Medulla oblongata (tissue), 1 donor: ENCODE measurements around the gene CDCA7.
"Not testable (repeated sequence)": the region's sequence is repeated elsewhere in the genome, so short reads cannot be mapped to it uniquely, and the experiment has no call there.

Source experiments
- DNase-seq: peaks from one replicate; pipeline ENCODE4 v3.0.0-alpha.2; 2015; ENCODE audit errors: extremely low spot score

Gene CDCA7

GRCh38 chr2:173402405-173402974 is 47.8 kb downstream of the CDCA7 start:
- peak; percentile 91 for DNase-seq

- DNase-seq, result no peak
Measured at GRCh38 chr2:173404841-173405750, 50.4 kb downstream of the CDCA7 start.

GRCh38 chr2:173407176-173407575 is 52.5 kb downstream of the CDCA7 start:
- DNase-seq, result no peak

- no peak for DNase-seq
Measured at GRCh38 chr2:173407646-173408045, 53.0 kb downstream of the CDCA7 start.

GRCh38 chr2:173410579-173410978 is 55.9 kb downstream of the CDCA7 start:
- DNase-seq, result no peak

GRCh38 chr2:173412628-173413027 is 58.0 kb downstream of the CDCA7 start:
- DNase-seq, result no peak

GRCh38 chr2:173414823-173415322 is 60.2 kb downstream of the CDCA7 start:
- no peak for DNase-seq

GRCh38 chr2:173415431-173416381 is 61.0 kb downstream of the CDCA7 start:
- DNase-seq, result no peak

GRCh38 chr2:173416415-173417152 is 61.9 kb downstream of the CDCA7 start:
- DNase-seq, result not testable (repeated sequence)

- DNase-seq, result no peak
Measured at GRCh38 chr2:173417341-173417740, 62.7 kb downstream of the CDCA7 start.

- DNase-seq, result no peak
Measured at GRCh38 chr2:173417802-173418201, 63.1 kb downstream of the CDCA7 start.
